NCI-H2107 treated with DMSO at 0.1 percent for 48 hours (cell line): ENCODE data around the gene LRRC70.
"Not testable (repeated sequence)": the region's sequence is repeated elsewhere in the genome, so short reads cannot be mapped to it uniquely, and the experiment has no call there.

Source experiments
- DNase-seq: peaks from one replicate; lab custom pipeline; 2025; ENCODE audit not compliant: unreplicated experiment; lab: John Stamatoyannopoulos, UW

LRRC70 gene

GRCh38 chr5:62578540-62578939 is at the start of gene LRRC70:
TSS of gene LRRC70 (plus strand) at chr5:62578819. CDS start at chr5:62579439, 620 bp downstream.
- no peak for DNase-seq

GRCh38 chr5:62533597-62533996 is 45.0 kb upstream of the LRRC70 start:
- no peak for DNase-seq

- no peak for DNase-seq
Observed at GRCh38 chr5:62534461-62535236, 44.0 kb upstream of the LRRC70 start.

GRCh38 chr5:62536232-62536631 is 42.4 kb upstream of the LRRC70 start:
- no peak for DNase-seq

- no peak for DNase-seq
Observed at GRCh38 chr5:62536783-62537182, 41.8 kb upstream of the LRRC70 start.

- DNase-seq, result no peak
Observed at GRCh38 chr5:62538017-62538942, 40.3 kb upstream of the LRRC70 start.

- DNase-seq, result no peak
Observed at GRCh38 chr5:62542720-62543119, 35.9 kb upstream of the LRRC70 start.

GRCh38 chr5:62547945-62548630 is 30.5 kb upstream of the LRRC70 start:
- DNase-seq, result no peak

GRCh38 chr5:62550103-62550502 is 28.5 kb upstream of the LRRC70 start:
- no peak for DNase-seq

GRCh38 chr5:62555930-62556329 is 22.7 kb upstream of the LRRC70 start:
- DNase-seq, result no peak

GRCh38 chr5:62558941-62559340 is 19.7 kb upstream of the LRRC70 start:
- DNase-seq, result no peak

GRCh38 chr5:62560786-62561185 is 17.8 kb upstream of the LRRC70 start:
- no peak for DNase-seq

- DNase-seq, result no peak
Observed at GRCh38 chr5:62561896-62562295, 16.7 kb upstream of the LRRC70 start.

- no peak for DNase-seq
Observed at GRCh38 chr5:62562867-62563266, 15.8 kb upstream of the LRRC70 start.

GRCh38 chr5:62564101-62564500 is 14.5 kb upstream of the LRRC70 start:
- DNase-seq, result no peak

GRCh38 chr5:62565740-62566139 is 12.9 kb upstream of the LRRC70 start:
- DNase-seq, result not testable (repeated sequence)

GRCh38 chr5:62568143-62568542 is 10.5 kb upstream of the LRRC70 start:
- no peak for DNase-seq

- DNase-seq, result no peak
Observed at GRCh38 chr5:62568800-62569432, 9.7 kb upstream of the LRRC70 start.

GRCh38 chr5:62569470-62569869 is 9.1 kb upstream of the LRRC70 start:
- no peak for DNase-seq

- no peak for DNase-seq
Observed at GRCh38 chr5:62572918-62573514, 5.6 kb upstream of the LRRC70 start.

GRCh38 chr5:62574599-62574998 is 4.0 kb upstream of the LRRC70 start:
- DNase-seq, result no peak
